GM21723 (cell line): Measurements from ENCODE around the gene NAA11.
A peak's percentile ranks its signal among the peaks of the same experiment; 100 is the strongest.
"Not testable (repeated sequence)": the region's sequence is repeated elsewhere in the genome, so short reads cannot be mapped to it uniquely, and the experiment has no call there.

Experiments
- ATAC-seq: cut with Tn5 transposase; IDR thresholded peaks from one replicate; pipeline ENCODE4 v1.9.1; 2021; ENCODE audit warnings: mild to moderate bottlenecking, moderate library complexity; ENCODE audit not compliant: unreplicated experiment

The NAA11 gene

GRCh38 chr4:79311279-79311678 is 14.6 kb downstream of the NAA11 start:
- ATAC-seq: no peak

GRCh38 chr4:79308971-79309370 is 16.9 kb downstream of the NAA11 start:
- no peak for ATAC-seq

- ATAC-seq: no peak
Measured at GRCh38 chr4:79308137-79308536, 17.7 kb downstream of the NAA11 start.

GRCh38 chr4:79306795-79307194 is 19.1 kb downstream of the NAA11 start:
- ATAC-seq: no peak

GRCh38 chr4:79300280-79300679 is 25.6 kb downstream of the NAA11 start:
- no peak for ATAC-seq

GRCh38 chr4:79298484-79298883 is 27.4 kb downstream of the NAA11 start:
- no peak for ATAC-seq

GRCh38 chr4:79298027-79298426 is 27.8 kb downstream of the NAA11 start:
- ATAC-seq: no peak

- ATAC-seq: no peak
Measured at GRCh38 chr4:79297479-79297878, 28.4 kb downstream of the NAA11 start.

- ATAC-seq: no peak
Measured at GRCh38 chr4:79296768-79297428, 29.0 kb downstream of the NAA11 start.

- no peak for ATAC-seq
Measured at GRCh38 chr4:79295086-79295485, 30.8 kb downstream of the NAA11 start.

GRCh38 chr4:79294064-79294463 is 31.8 kb downstream of the NAA11 start:
- no peak for ATAC-seq

- ATAC-seq: peak; percentile 80
Measured at GRCh38 chr4:79292008-79292407, 33.9 kb downstream of the NAA11 start.

GRCh38 chr4:79290376-79290775 is 35.5 kb downstream of the NAA11 start:
- no peak for ATAC-seq

GRCh38 chr4:79288185-79288584 is 37.7 kb downstream of the NAA11 start:
- ATAC-seq: no peak

- no peak for ATAC-seq
Measured at GRCh38 chr4:79287718-79288117, 38.1 kb downstream of the NAA11 start.

GRCh38 chr4:79287076-79287475 is 38.8 kb downstream of the NAA11 start:
- no peak for ATAC-seq

- ATAC-seq: no peak
Measured at GRCh38 chr4:79281566-79282359, 44.1 kb downstream of the NAA11 start.

GRCh38 chr4:79277467-79277866 is 48.4 kb downstream of the NAA11 start:
- not testable (repeated sequence) for ATAC-seq

- no peak for ATAC-seq
Measured at GRCh38 chr4:79273915-79274314, 51.9 kb downstream of the NAA11 start.

- ATAC-seq: no peak
Measured at GRCh38 chr4:79272761-79273160, 53.1 kb downstream of the NAA11 start.

GRCh38 chr4:79272126-79272525 is 53.7 kb downstream of the NAA11 start:
- ATAC-seq: no peak

GRCh38 chr4:79267671-79268070 is 58.2 kb downstream of the NAA11 start:
- no peak for ATAC-seq
